ENCODE results near the gene POLE3.
A peak's percentile ranks its signal among the peaks of the same experiment; 100 is the strongest.
"Not testable (repeated sequence)": the region's sequence is repeated elsewhere in the genome, so short reads cannot be mapped to it uniquely, and the experiment has no call there.

The POLE3 gene

GRCh38 chr9:113401027-113401792 is 9.3 kb downstream of the POLE3 start, which contains the start of gene ALAD:
Gene ALAD, minus strand, starts transcription at chr9:113401284. Its CDS starts 7,725 bp downstream, at chr9:113393559.
- DNase-seq = peak; percentile 97

GRCh38 chr9:113399646-113400200 is 10.8 kb downstream of the POLE3 start:
- no peak for DNase-seq

- no peak for DNase-seq
Observed at GRCh38 chr9:113398796-113399195, 11.7 kb downstream of the POLE3 start.

- no peak for DNase-seq
Observed at GRCh38 chr9:113397203-113397631, 13.3 kb downstream of the POLE3 start.

GRCh38 chr9:113395000-113395861 is 15.2 kb downstream of the POLE3 start:
- DNase-seq = no peak

GRCh38 chr9:113393281-113393680 is 17.2 kb downstream of the POLE3 start:
- DNase-seq = no peak

GRCh38 chr9:113391917-113392316 is 18.6 kb downstream of the POLE3 start:
- DNase-seq = no peak

GRCh38 chr9:113390192-113390960 is 20.1 kb downstream of the POLE3 start:
- no peak for DNase-seq

GRCh38 chr9:113389451-113389850 is 21.0 kb downstream of the POLE3 start:
- DNase-seq = no peak

GRCh38 chr9:113388833-113389232 is 21.6 kb downstream of the POLE3 start:
- DNase-seq = no peak

GRCh38 chr9:113387560-113388230 is 22.8 kb downstream of the POLE3 start:
- DNase-seq = no peak

- DNase-seq = no peak
Observed at GRCh38 chr9:113386571-113387393, 23.7 kb downstream of the POLE3 start.

GRCh38 chr9:113381909-113382411 is 28.5 kb downstream of the POLE3 start:
- no peak for DNase-seq

- not testable (repeated sequence) for DNase-seq
Observed at GRCh38 chr9:113381441-113381840, 29.0 kb downstream of the POLE3 start.

GRCh38 chr9:113380869-113381378 is 29.6 kb downstream of the POLE3 start:
- no peak for DNase-seq

GRCh38 chr9:113379829-113380210 is 30.7 kb downstream of the POLE3 start:
- DNase-seq = not testable (repeated sequence)

GRCh38 chr9:113379094-113379828 is 31.2 kb downstream of the POLE3 start:
- not testable (repeated sequence) for DNase-seq

- DNase-seq = peak; percentile 60
Observed at GRCh38 chr9:113376634-113377567, 33.6 kb downstream of the POLE3 start, which contains the start of gene HDHD3. Gene HDHD3, minus strand, starts transcription at chr9:113376986. Its CDS starts 2,632 bp downstream, at chr9:113374354.

All from HCEC 1CT (cell line).